MM.1S (cell line): ENCODE data around the gene WNT4.

ENCODE experiments used
- EZH2 ChIP-seq: fragments of 300-600 bp; sonication (generic); optimal IDR thresholded peaks from 2 replicates; pipeline ENCODE3; 2017; ENCODE audit warnings: low read depth, mild to moderate bottlenecking, antibody characterized with exemption, low read length, mixed read lengths
- EZH2phosphoT487 ChIP-seq: fragments of 300-600 bp; sonication (generic); IDR thresholded peaks from 2 replicates; pipeline ENCODE4 v1.6.1; 2018; ENCODE audit warnings: antibody characterized with exemption, low read length
- TF ChIP-seq, protein P1 (sequence below): fragments of 300-600 bp; sonication (generic); IDR thresholded peaks from 2 replicates; pipeline ENCODE4 v1.5.1; 2016; ENCODE audit warnings: antibody characterized with exemption, low read length, mixed read lengths

DNA sequence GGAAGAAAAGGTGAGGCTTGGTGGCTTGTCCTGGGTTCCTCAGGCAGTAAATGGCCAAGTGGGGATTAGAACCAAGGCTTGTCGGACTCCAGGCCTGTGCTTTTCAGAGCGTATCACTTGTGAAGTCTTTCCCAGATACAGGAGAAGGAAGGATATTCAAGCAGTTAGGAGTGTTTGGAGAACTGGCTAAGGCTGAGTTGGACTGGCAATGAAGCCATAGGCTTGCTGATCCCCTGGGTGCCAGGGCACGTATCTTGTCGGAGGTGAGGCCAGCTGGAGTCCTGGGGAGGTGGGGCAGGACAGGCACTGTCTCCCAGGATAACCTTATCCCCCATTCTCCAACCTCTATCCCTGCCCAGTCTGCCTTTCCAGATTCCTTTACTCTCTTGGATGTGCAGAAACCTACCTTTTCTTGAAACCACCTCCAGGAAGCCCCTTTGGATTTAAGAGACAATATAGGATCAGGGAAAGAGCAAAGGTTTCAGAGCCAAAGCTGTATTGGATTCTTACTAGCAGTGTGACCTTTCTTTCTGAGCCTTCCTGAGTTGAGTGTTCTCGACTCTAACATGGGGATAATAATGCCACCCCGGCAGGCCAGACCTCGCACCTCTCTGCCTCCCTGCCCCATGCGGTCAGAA is 18.2 kb downstream of the WNT4 start:
- TF ChIP-seq EZH2, result no peak
- TF ChIP-seq, protein P1, sequence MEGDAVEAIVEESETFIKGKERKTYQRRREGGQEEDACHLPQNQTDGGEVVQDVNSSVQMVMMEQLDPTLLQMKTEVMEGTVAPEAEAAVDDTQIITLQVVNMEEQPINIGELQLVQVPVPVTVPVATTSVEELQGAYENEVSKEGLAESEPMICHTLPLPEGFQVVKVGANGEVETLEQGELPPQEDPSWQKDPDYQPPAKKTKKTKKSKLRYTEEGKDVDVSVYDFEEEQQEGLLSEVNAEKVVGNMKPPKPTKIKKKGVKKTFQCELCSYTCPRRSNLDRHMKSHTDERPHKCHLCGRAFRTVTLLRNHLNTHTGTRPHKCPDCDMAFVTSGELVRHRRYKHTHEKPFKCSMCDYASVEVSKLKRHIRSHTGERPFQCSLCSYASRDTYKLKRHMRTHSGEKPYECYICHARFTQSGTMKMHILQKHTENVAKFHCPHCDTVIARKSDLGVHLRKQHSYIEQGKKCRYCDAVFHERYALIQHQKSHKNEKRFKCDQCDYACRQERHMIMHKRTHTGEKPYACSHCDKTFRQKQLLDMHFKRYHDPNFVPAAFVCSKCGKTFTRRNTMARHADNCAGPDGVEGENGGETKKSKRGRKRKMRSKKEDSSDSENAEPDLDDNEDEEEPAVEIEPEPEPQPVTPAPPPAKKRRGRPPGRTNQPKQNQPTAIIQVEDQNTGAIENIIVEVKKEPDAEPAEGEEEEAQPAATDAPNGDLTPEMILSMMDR, result no peak
- no peak for TF ChIP-seq EZH2phosphoT487
